ENCODE results near the gene KRTAP2-3. TPM values are rescaled to one million over a fixed set of nuclear protein-coding genes. Genes with fewer than 3 reads are reported as not detected.

The KRTAP2-3 gene
- total and polyA plus RNA-seq, 2 experiments from 2014 or later, result not detected

GRCh38 chr17:41071606-41072360 lies 11.9 kb upstream of the KRTAP2-3 start:
- Mint-ChIP-seq H3K4me1 (no peaks in the 10 kb centered on the region), H3K27ac (no peak overlapping the region), H3K36me3 (ENCODE audit: low read depth) (no peaks in the 10 kb centered on the region), H3K4me3 (no peak overlapping the region), H3K9me3 (no peaks in the 10 kb centered on the region; the same call in 2 of the 3 replicates), H3K27me3 (ENCODE audit: insufficient read depth, low read depth, poor library complexity) (no peaks in the 10 kb centered on the region)
- DNase-seq (ENCODE audit: low spot score) (no peak), ATAC-seq (no peak)
- Histone ChIP-seq H3K36me3 (ENCODE audit: insufficient read depth) (no peaks in the 10 kb centered on the region), H3K27me3 (ENCODE audit: insufficient read depth) (no peaks in the 10 kb centered on the region), H2AFZ (no peak overlapping the region), H3K79me2 (replicated peaks; ENCODE audit: insufficient read depth) (no peaks in the 10 kb centered on the region), H3K4me3 (no peak overlapping the region), H3K4me1 (ENCODE audit: insufficient read depth) (no peaks in the 10 kb centered on the region), H3K27ac (ENCODE audit: low read depth) (no peak overlapping the region), H3F3A (replicated peaks; ENCODE audit: low read depth) (no peaks in the 10 kb centered on the region), H4K20me1 (replicated peaks; ENCODE audit: insufficient read depth) (no peaks in the 10 kb centered on the region), H3K4me2 (no peak overlapping the region), H3K9me2 (ENCODE audit: insufficient read depth) (no peaks in the 10 kb centered on the region; the same call in none of the 2 replicates)
- TF ChIP-seq EZH2 (IDR thresholded peaks at IDR 0.05; ENCODE audit: low read depth, unreplicated experiment) (no peak), ZNF331 (CRISPR knock-in tag; IDR thresholded peaks at IDR 0.05; ENCODE audit: low read depth) (no peak), JUNB (IDR thresholded peaks at IDR 0.05; ENCODE audit: unreplicated experiment) (no peak), EZH2phosphoT487 (IDR thresholded peaks at IDR 0.05; ENCODE audit: unreplicated experiment) (no peak), NANOG (IDR thresholded peaks at IDR 0.05; ENCODE audit: borderline replicate concordance) (no peak), STAT1 (IDR thresholded peaks at IDR 0.05; ENCODE audit: unreplicated experiment) (no peak), POLR2AphosphoS5 (IDR thresholded peaks at IDR 0.05; ENCODE audit: low read depth) (no peak), CREB1 (CRISPR knock-in tag; IDR thresholded peaks at IDR 0.05; ENCODE audit: low read depth) (no peak), ZNF114 (CRISPR knock-in tag; IDR thresholded peaks at IDR 0.05) (no peak)
- TF ChIP-seq, protein P1, sequence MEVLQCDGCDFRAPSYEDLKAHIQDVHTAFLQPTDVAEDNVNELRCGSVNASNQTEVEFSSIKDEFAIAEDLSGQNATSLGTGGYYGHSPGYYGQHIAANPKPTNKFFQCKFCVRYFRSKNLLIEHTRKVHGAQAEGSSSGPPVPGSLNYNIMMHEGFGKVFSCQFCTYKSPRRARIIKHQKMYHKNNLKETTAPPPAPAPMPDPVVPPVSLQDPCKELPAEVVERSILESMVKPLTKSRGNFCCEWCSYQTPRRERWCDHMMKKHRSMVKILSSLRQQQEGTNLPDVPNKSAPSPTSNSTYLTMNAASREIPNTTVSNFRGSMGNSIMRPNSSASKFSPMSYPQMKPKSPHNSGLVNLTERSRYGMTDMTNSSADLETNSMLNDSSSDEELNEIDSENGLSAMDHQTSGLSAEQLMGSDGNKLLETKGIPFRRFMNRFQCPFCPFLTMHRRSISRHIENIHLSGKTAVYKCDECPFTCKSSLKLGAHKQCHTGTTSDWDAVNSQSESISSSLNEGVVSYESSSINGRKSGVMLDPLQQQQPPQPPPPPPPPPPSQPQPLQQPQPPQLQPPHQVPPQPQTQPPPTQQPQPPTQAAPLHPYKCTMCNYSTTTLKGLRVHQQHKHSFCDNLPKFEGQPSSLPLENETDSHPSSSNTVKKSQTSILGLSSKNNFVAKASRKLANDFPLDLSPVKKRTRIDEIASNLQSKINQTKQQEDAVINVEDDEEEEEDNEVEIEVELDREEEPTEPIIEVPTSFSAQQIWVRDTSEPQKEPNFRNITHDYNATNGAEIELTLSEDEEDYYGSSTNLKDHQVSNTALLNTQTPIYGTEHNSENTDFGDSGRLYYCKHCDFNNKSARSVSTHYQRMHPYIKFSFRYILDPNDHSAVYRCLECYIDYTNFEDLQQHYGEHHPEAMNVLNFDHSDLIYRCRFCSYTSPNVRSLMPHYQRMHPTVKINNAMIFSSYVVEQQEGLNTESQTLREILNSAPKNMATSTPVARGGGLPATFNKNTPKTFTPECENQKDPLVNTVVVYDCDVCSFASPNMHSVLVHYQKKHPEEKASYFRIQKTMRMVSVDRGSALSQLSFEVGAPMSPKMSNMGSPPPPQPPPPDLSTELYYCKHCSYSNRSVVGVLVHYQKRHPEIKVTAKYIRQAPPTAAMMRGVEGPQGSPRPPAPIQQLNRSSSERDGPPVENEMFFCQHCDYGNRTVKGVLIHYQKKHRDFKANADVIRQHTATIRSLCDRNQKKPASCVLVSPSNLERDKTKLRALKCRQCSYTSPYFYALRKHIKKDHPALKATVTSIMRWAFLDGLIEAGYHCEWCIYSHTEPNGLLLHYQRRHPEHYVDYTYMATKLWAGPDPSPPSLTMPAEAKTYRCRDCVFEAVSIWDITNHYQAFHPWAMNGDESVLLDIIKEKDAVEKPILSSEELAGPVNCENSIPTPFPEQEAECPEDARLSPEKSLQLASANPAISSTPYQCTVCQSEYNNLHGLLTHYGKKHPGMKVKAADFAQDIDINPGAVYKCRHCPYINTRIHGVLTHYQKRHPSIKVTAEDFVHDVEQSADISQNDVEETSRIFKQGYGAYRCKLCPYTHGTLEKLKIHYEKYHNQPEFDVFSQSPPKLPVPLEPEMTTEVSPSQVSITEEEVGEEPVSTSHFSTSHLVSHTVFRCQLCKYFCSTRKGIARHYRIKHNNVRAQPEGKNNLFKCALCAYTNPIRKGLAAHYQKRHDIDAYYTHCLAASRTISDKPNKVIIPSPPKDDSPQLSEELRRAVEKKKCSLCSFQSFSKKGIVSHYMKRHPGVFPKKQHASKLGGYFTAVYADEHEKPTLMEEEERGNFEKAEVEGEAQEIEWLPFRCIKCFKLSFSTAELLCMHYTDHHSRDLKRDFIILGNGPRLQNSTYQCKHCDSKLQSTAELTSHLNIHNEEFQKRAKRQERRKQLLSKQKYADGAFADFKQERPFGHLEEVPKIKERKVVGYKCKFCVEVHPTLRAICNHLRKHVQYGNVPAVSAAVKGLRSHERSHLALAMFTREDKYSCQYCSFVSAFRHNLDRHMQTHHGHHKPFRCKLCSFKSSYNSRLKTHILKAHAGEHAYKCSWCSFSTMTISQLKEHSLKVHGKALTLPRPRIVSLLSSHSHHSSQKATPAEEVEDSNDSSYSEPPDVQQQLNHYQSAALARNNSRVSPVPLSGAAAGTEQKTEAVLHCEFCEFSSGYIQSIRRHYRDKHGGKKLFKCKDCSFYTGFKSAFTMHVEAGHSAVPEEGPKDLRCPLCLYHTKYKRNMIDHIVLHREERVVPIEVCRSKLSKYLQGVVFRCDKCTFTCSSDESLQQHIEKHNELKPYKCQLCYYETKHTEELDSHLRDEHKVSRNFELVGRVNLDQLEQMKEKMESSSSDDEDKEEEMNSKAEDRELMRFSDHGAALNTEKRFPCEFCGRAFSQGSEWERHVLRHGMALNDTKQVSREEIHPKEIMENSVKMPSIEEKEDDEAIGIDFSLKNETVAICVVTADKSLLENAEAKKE (CRISPR knock-in tag; IDR thresholded peaks at IDR 0.05), result no peak
- TF ChIP-seq, protein P2, sequence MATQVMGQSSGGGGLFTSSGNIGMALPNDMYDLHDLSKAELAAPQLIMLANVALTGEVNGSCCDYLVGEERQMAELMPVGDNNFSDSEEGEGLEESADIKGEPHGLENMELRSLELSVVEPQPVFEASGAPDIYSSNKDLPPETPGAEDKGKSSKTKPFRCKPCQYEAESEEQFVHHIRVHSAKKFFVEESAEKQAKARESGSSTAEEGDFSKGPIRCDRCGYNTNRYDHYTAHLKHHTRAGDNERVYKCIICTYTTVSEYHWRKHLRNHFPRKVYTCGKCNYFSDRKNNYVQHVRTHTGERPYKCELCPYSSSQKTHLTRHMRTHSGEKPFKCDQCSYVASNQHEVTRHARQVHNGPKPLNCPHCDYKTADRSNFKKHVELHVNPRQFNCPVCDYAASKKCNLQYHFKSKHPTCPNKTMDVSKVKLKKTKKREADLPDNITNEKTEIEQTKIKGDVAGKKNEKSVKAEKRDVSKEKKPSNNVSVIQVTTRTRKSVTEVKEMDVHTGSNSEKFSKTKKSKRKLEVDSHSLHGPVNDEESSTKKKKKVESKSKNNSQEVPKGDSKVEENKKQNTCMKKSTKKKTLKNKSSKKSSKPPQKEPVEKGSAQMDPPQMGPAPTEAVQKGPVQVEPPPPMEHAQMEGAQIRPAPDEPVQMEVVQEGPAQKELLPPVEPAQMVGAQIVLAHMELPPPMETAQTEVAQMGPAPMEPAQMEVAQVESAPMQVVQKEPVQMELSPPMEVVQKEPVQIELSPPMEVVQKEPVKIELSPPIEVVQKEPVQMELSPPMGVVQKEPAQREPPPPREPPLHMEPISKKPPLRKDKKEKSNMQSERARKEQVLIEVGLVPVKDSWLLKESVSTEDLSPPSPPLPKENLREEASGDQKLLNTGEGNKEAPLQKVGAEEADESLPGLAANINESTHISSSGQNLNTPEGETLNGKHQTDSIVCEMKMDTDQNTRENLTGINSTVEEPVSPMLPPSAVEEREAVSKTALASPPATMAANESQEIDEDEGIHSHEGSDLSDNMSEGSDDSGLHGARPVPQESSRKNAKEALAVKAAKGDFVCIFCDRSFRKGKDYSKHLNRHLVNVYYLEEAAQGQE (IDR thresholded peaks at IDR 0.05; ENCODE audit: unreplicated experiment), result no peak
- TF ChIP-seq, protein P3, sequence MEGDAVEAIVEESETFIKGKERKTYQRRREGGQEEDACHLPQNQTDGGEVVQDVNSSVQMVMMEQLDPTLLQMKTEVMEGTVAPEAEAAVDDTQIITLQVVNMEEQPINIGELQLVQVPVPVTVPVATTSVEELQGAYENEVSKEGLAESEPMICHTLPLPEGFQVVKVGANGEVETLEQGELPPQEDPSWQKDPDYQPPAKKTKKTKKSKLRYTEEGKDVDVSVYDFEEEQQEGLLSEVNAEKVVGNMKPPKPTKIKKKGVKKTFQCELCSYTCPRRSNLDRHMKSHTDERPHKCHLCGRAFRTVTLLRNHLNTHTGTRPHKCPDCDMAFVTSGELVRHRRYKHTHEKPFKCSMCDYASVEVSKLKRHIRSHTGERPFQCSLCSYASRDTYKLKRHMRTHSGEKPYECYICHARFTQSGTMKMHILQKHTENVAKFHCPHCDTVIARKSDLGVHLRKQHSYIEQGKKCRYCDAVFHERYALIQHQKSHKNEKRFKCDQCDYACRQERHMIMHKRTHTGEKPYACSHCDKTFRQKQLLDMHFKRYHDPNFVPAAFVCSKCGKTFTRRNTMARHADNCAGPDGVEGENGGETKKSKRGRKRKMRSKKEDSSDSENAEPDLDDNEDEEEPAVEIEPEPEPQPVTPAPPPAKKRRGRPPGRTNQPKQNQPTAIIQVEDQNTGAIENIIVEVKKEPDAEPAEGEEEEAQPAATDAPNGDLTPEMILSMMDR (conservative IDR thresholded peaks at IDR 0.05; ENCODE audit: low read depth in 2 of 2), result no peak
- TF ChIP-seq, protein P4, sequence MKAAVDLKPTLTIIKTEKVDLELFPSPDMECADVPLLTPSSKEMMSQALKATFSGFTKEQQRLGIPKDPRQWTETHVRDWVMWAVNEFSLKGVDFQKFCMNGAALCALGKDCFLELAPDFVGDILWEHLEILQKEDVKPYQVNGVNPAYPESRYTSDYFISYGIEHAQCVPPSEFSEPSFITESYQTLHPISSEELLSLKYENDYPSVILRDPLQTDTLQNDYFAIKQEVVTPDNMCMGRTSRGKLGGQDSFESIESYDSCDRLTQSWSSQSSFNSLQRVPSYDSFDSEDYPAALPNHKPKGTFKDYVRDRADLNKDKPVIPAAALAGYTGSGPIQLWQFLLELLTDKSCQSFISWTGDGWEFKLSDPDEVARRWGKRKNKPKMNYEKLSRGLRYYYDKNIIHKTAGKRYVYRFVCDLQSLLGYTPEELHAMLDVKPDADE (IDR thresholded peaks at IDR 0.05), result no peak

Measured in GM23338 (cell line).